ENCODE results near the gene PAXX. TPM values are rescaled to one million over a fixed set of nuclear protein-coding genes. Genes with fewer than 3 reads are reported as not detected.

PAXX gene
- total and polyA plus RNA-seq, 2 donors (not counting 1 experiment from before 2014, with no cell fraction given) = 6.1 to 13.7 TPM

- no peak for TF ChIP-seq EZH2 (IDR thresholded peaks at IDR 0.05; ENCODE audit: low read length, missing control alignments)
- TF ChIP-seq, protein P1, sequence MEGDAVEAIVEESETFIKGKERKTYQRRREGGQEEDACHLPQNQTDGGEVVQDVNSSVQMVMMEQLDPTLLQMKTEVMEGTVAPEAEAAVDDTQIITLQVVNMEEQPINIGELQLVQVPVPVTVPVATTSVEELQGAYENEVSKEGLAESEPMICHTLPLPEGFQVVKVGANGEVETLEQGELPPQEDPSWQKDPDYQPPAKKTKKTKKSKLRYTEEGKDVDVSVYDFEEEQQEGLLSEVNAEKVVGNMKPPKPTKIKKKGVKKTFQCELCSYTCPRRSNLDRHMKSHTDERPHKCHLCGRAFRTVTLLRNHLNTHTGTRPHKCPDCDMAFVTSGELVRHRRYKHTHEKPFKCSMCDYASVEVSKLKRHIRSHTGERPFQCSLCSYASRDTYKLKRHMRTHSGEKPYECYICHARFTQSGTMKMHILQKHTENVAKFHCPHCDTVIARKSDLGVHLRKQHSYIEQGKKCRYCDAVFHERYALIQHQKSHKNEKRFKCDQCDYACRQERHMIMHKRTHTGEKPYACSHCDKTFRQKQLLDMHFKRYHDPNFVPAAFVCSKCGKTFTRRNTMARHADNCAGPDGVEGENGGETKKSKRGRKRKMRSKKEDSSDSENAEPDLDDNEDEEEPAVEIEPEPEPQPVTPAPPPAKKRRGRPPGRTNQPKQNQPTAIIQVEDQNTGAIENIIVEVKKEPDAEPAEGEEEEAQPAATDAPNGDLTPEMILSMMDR (conservative IDR thresholded peaks at IDR 0.05 in 1 of 2, IDR thresholded peaks at IDR 0.05 in 1 of 2; ENCODE audit: low read depth in 1 of 2, low read length in 2 of 2) = no peak
These were observed 47.6 kb downstream of the PAXX start for GRCh38 chr9:137039611-137040366.

DNA sequence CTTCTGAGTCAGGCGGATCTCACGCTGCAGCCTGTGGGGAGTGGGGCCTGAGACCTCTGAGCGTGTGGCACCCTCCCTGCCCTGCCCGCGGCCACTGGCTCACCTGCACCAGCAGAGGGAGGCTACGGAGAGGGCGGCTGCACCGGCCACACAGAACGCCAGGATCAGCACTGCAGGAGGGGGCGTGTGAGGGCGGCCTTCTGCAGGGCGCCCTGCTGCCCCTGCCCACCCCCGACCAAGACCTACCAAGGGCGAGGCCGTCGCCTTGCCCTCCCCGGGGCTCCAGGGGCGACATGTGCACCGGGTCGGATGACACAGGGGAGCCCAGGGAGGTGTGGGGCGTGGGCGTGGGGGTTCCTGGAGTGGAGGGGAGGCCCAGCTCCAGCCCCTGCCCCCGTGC, 48.3 kb downstream of the PAXX start:
- H4K20me1 ChIP-seq (ENCODE audit: control insufficient read depth, extremely low read depth, insufficient read depth, low read length) = no peaks in the 10 kb centered on the region
- no peak overlapping the region for H3K4me2 ChIP-seq (ENCODE audit: extremely low read depth, insufficient read depth, low read length)
- no peak for DNase-seq (ENCODE audit: low read depth in 2 of 2)
- H3K79me2 ChIP-seq (ENCODE audit: control insufficient read depth, insufficient read depth, low read length) = peaks cover 18% of the 10 kb centered on the region
- H3K9me3 ChIP-seq (ENCODE audit: control insufficient read depth, insufficient read depth, low read depth, low read length) = no peaks in the 10 kb centered on the region
- H3K27ac ChIP-seq (ENCODE audit: insufficient read depth, low read length) = no peak overlapping the region
- H3K9ac ChIP-seq (ENCODE audit: insufficient read depth, low read length) = no peak overlapping the region
- H3K4me3 ChIP-seq (replicated peaks in 1 of 4; ENCODE audit: control extremely low read depth in 1 of 4, insufficient read depth in 1 of 4, low read depth in 3 of 4, low read length in 4 of 4) = no peak overlapping the region
- peaks cover 11% of the 10 kb centered on the region for H3K36me3 ChIP-seq (ENCODE audit: control insufficient read depth, insufficient read depth, low read length)
- H3K27me3 ChIP-seq (ENCODE audit: control insufficient read depth, insufficient read depth, low read length) = no peaks in the 10 kb centered on the region
- TF ChIP-seq, protein P1 (conservative IDR thresholded peaks at IDR 0.05 in 1 of 2, IDR thresholded peaks at IDR 0.05 in 1 of 2; ENCODE audit: low read depth in 1 of 2, low read length in 2 of 2) = no peak
- no peak for TF ChIP-seq EZH2 (IDR thresholded peaks at IDR 0.05; ENCODE audit: low read length, missing control alignments)
- H2AFZ ChIP-seq (ENCODE audit: low read length) = no peak overlapping the region
- H3K4me1 ChIP-seq (ENCODE audit: control insufficient read depth, extremely low read depth, insufficient read depth, low read length) = peaks cover 3% of the 10 kb centered on the region

More at GRCh38 chr9:137039611-137040366, 47.6 kb downstream of the PAXX start:
- Histone ChIP-seq H2AFZ (ENCODE audit: low read length) (no peak overlapping the region), H3K27ac (ENCODE audit: insufficient read depth, low read length) (no peak overlapping the region), H3K9me3 (ENCODE audit: control insufficient read depth, insufficient read depth, low read depth, low read length) (no peaks in the 10 kb centered on the region), H3K27me3 (ENCODE audit: control insufficient read depth, insufficient read depth, low read length) (no peaks in the 10 kb centered on the region), H3K4me2 (ENCODE audit: extremely low read depth, insufficient read depth, low read length) (no peak overlapping the region), H3K4me3 (replicated peaks in 1 of 4; ENCODE audit: control extremely low read depth in 1 of 4, insufficient read depth in 1 of 4, low read depth in 3 of 4, low read length in 4 of 4) (no peak overlapping the region), H3K79me2 (ENCODE audit: control insufficient read depth, insufficient read depth, low read length) (peaks cover 13% of the 10 kb centered on the region), H3K4me1 (ENCODE audit: control insufficient read depth, extremely low read depth, insufficient read depth, low read length) (peaks cover 3% of the 10 kb centered on the region), H4K20me1 (ENCODE audit: control insufficient read depth, extremely low read depth, insufficient read depth, low read length) (no peaks in the 10 kb centered on the region), H3K36me3 (ENCODE audit: control insufficient read depth, insufficient read depth, low read length) (peaks cover 11% of the 10 kb centered on the region), H3K9ac (ENCODE audit: insufficient read depth, low read length) (no peak overlapping the region)
- no peak for DNase-seq (ENCODE audit: low read depth in 2 of 2)

- Histone ChIP-seq H3K9me3 (ENCODE audit: control insufficient read depth, insufficient read depth, low read depth, low read length) (no peaks in the 10 kb centered on the region), H3K9ac (ENCODE audit: insufficient read depth, low read length) (no peak overlapping the region), H3K36me3 (ENCODE audit: control insufficient read depth, insufficient read depth, low read length) (peaks cover 11% of the 10 kb centered on the region), H3K4me2 (ENCODE audit: extremely low read depth, insufficient read depth, low read length) (no peak overlapping the region), H4K20me1 (ENCODE audit: control insufficient read depth, extremely low read depth, insufficient read depth, low read length) (no peaks in the 10 kb centered on the region), H3K27me3 (ENCODE audit: control insufficient read depth, insufficient read depth, low read length) (no peaks in the 10 kb centered on the region), H2AFZ (ENCODE audit: low read length) (no peak overlapping the region), H3K4me3 (replicated peaks in 1 of 4; ENCODE audit: control extremely low read depth in 1 of 4, insufficient read depth in 1 of 4, low read depth in 3 of 4, low read length in 4 of 4) (no peak overlapping the region), H3K4me1 (ENCODE audit: control insufficient read depth, extremely low read depth, insufficient read depth, low read length) (peaks cover 3% of the 10 kb centered on the region), H3K79me2 (ENCODE audit: control insufficient read depth, insufficient read depth, low read length) (peaks cover 18% of the 10 kb centered on the region), H3K27ac (ENCODE audit: insufficient read depth, low read length) (no peak overlapping the region)
- TF ChIP-seq, protein P1 (conservative IDR thresholded peaks at IDR 0.05 in 1 of 2, IDR thresholded peaks at IDR 0.05 in 1 of 2; ENCODE audit: low read depth in 1 of 2, low read length in 2 of 2) = no peak
- TF ChIP-seq EZH2 (IDR thresholded peaks at IDR 0.05; ENCODE audit: low read length, missing control alignments) = no peak
- no peak for DNase-seq (ENCODE audit: low read depth in 2 of 2)
These were observed 48.9 kb downstream of the PAXX start for GRCh38 chr9:137041124-137041523.
